ENCODE data around the gene TAS2R16.

The TAS2R16 gene

GRCh38 chr7:123039269-123039668 lies 43.8 kb upstream of the TAS2R16 start:
- H3F3A ChIP-seq (ENCODE audit: insufficient read depth, low read length) = no peaks in the 10 kb centered on the region
- no peaks in the 10 kb centered on the region for H3K27me3 ChIP-seq (replicated peaks; ENCODE audit: insufficient read depth, low read length)
- H3K4me2 ChIP-seq (ENCODE audit: low read depth, low read length) = no peak overlapping the region
- H3K9me3 ChIP-seq (replicated peaks; ENCODE audit: insufficient read depth, low read length) = no peaks in the 10 kb centered on the region
- H3K27ac ChIP-seq (ENCODE audit: low read length) = no peak overlapping the region
- TF ChIP-seq EZH2 (optimal IDR thresholded peaks at IDR 0.05; ENCODE audit: low read depth, low read length) (no peak), EZH2phosphoT487 (IDR thresholded peaks at IDR 0.05; ENCODE audit: low read length) (no peak), CTCF (IDR thresholded peaks at IDR 0.05; ENCODE audit: low read length) (no peak)
- no peak overlapping the region for H3K4me3 ChIP-seq (ENCODE audit: low read length)
- H4K20me1 ChIP-seq (ENCODE audit: insufficient read depth, low read length) = no peaks in the 10 kb centered on the region
- no peaks in the 10 kb centered on the region for H3K36me3 ChIP-seq (replicated peaks; ENCODE audit: insufficient read depth, low read length)
- no peak overlapping the region for H3K9ac ChIP-seq (ENCODE audit: low read length)
- H2AFZ ChIP-seq (ENCODE audit: low read length) = no peak overlapping the region
- no peak for DNase-seq
- no peaks in the 10 kb centered on the region for H3K9me2 ChIP-seq (replicated peaks; ENCODE audit: insufficient read depth, low read length)
- no peaks in the 10 kb centered on the region for H3K79me2 ChIP-seq (ENCODE audit: low read length)
- H3K4me1 ChIP-seq (ENCODE audit: low read length) = no peaks in the 10 kb centered on the region

- no peak overlapping the region for H3K4me3 ChIP-seq (ENCODE audit: low read length)
- H3F3A ChIP-seq (ENCODE audit: insufficient read depth, low read length) = no peaks in the 10 kb centered on the region
- no peaks in the 10 kb centered on the region for H3K9me2 ChIP-seq (replicated peaks; ENCODE audit: insufficient read depth, low read length)
- H2AFZ ChIP-seq (ENCODE audit: low read length) = no peak overlapping the region
- H3K9ac ChIP-seq (ENCODE audit: low read length) = no peak overlapping the region
- TF ChIP-seq CTCF (IDR thresholded peaks at IDR 0.05; ENCODE audit: low read length) = no peak
- TF ChIP-seq EZH2 (optimal IDR thresholded peaks at IDR 0.05; ENCODE audit: low read depth, low read length) = no peak
- no peak for TF ChIP-seq EZH2phosphoT487 (IDR thresholded peaks at IDR 0.05; ENCODE audit: low read length)
- H3K4me1 ChIP-seq (ENCODE audit: low read length) = no peaks in the 10 kb centered on the region
- no peaks in the 10 kb centered on the region for H3K9me3 ChIP-seq (replicated peaks; ENCODE audit: insufficient read depth, low read length)
- H3K27me3 ChIP-seq (replicated peaks; ENCODE audit: insufficient read depth, low read length) = no peaks in the 10 kb centered on the region
- H4K20me1 ChIP-seq (ENCODE audit: insufficient read depth, low read length) = no peaks in the 10 kb centered on the region
- no peak overlapping the region for H3K4me2 ChIP-seq (ENCODE audit: low read depth, low read length)
- no peaks in the 10 kb centered on the region for H3K79me2 ChIP-seq (ENCODE audit: low read length)
- DNase-seq = no peak
- no peaks in the 10 kb centered on the region for H3K36me3 ChIP-seq (replicated peaks; ENCODE audit: insufficient read depth, low read length)
- H3K27ac ChIP-seq (ENCODE audit: low read length) = no peak overlapping the region
Observed at GRCh38 chr7:123034106-123034505, 38.6 kb upstream of the TAS2R16 start.

DNA sequence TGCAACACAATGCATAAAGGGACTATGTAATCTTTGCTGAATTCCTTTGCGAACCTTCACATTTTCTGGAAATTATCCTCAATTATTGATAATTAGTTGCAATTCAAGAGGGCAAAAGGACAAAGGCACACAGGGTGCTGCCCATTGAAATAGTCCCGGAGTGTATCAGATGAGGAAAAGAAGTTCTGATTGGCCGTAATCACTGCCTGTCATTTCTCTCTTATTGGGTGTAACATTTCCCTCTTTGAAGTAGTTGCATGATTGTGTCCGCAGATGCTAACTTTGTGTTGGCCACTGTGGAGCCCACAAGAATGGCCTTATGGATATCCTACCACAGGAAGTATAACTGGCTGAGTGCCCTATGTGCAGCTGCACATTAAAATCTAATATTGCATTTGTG lies 35.1 kb upstream of the TAS2R16 start:
- H4K20me1 ChIP-seq (ENCODE audit: insufficient read depth, low read length) = no peaks in the 10 kb centered on the region
- no peaks in the 10 kb centered on the region for H3F3A ChIP-seq (ENCODE audit: insufficient read depth, low read length)
- H3K27me3 ChIP-seq (replicated peaks; ENCODE audit: insufficient read depth, low read length) = no peaks in the 10 kb centered on the region
- no peak for TF ChIP-seq EZH2phosphoT487 (IDR thresholded peaks at IDR 0.05; ENCODE audit: low read length)
- TF ChIP-seq CTCF (IDR thresholded peaks at IDR 0.05; ENCODE audit: low read length) = no peak
- no peak for TF ChIP-seq EZH2 (optimal IDR thresholded peaks at IDR 0.05; ENCODE audit: low read depth, low read length)
- H3K4me3 ChIP-seq (ENCODE audit: low read length) = no peak overlapping the region
- no peaks in the 10 kb centered on the region for H3K36me3 ChIP-seq (replicated peaks; ENCODE audit: insufficient read depth, low read length)
- no peak overlapping the region for H3K9ac ChIP-seq (ENCODE audit: low read length)
- H3K4me1 ChIP-seq (ENCODE audit: low read length) = no peaks in the 10 kb centered on the region
- no peaks in the 10 kb centered on the region for H3K9me3 ChIP-seq (replicated peaks; ENCODE audit: insufficient read depth, low read length)
- H3K27ac ChIP-seq (ENCODE audit: low read length) = no peak overlapping the region
- H2AFZ ChIP-seq (ENCODE audit: low read length) = no peak overlapping the region
- no peak overlapping the region for H3K4me2 ChIP-seq (ENCODE audit: low read depth, low read length)
- no peaks in the 10 kb centered on the region for H3K9me2 ChIP-seq (replicated peaks; ENCODE audit: insufficient read depth, low read length)
- no peak for DNase-seq
- H3K79me2 ChIP-seq (ENCODE audit: low read length) = no peaks in the 10 kb centered on the region

Measured in MM.1S (cell line).